SIG-M5 treated with dmso at 0.1 percent for 504 hours (cell line): Measurements from ENCODE around the gene GNB1.

Experiments
- DNase-seq: peaks from one replicate; lab custom pipeline; 2025; ENCODE audit not compliant: unreplicated experiment; lab: John Stamatoyannopoulos, UW

Gene GNB1

GRCh38 chr1:1922956-1923833 is 32.3 kb upstream of the GNB1 start:
- DNase-seq: no peak

GRCh38 chr1:1922702-1922955 is 31.7 kb upstream of the GNB1 start:
- no peak for DNase-seq

- DNase-seq: no peak
These were observed 31.2 kb upstream of the GNB1 start for GRCh38 chr1:1921901-1922701.

GRCh38 chr1:1921459-1921862 is 30.6 kb upstream of the GNB1 start:
- DNase-seq: no peak

- DNase-seq: no peak
These were observed 29.9 kb upstream of the GNB1 start for GRCh38 chr1:1920608-1921458.

- no peak for DNase-seq
These were observed 29.2 kb upstream of the GNB1 start for GRCh38 chr1:1920057-1920607.

- peak; percentile 90 for DNase-seq
These were observed 28.6 kb upstream of the GNB1 start for GRCh38 chr1:1919304-1920056.

- DNase-seq: no peak
These were observed 28.0 kb upstream of the GNB1 start, which contains the start of gene TMEM52 for GRCh38 chr1:1918901-1919303. Gene TMEM52 (minus strand): TSS chr1:1919279. CDS start chr1:1919265, 14 bp downstream.

- no peak for DNase-seq
These were observed 27.4 kb upstream of the GNB1 start for GRCh38 chr1:1917995-1918900.

GRCh38 chr1:1917304-1917976 is 26.6 kb upstream of the GNB1 start:
- no peak for DNase-seq

GRCh38 chr1:1916851-1917251 is 26.0 kb upstream of the GNB1 start:
- no peak for DNase-seq

- no peak for DNase-seq
These were observed 25.3 kb upstream of the GNB1 start for GRCh38 chr1:1915911-1916840.

GRCh38 chr1:1914971-1915692 is 24.2 kb upstream of the GNB1 start, which contains the start of gene CALML6:
Gene CALML6 (plus strand): TSS chr1:1915260. CDS start chr1:1915281, 21 bp downstream.
- DNase-seq: no peak

GRCh38 chr1:1914101-1914970 is 23.4 kb upstream of the GNB1 start:
- no peak for DNase-seq

GRCh38 chr1:1911350-1912041 is 20.6 kb upstream of the GNB1 start:
- no peak for DNase-seq
